T-helper 1 cell treated with Interleukin-12 subunit alpha and Interleukin-12 subunit beta and Interleukin-4 antibody, amounts not matched to agents 30 μg/mL and 1 μg/mL, for 36 hours (primary cell): ENCODE results near the gene PLG.
"Not testable (repeated sequence)": the region's sequence is repeated elsewhere in the genome, so short reads cannot be mapped to it uniquely, and the experiment has no call there.

ENCODE experiments used
- H3K27ac Mint-ChIP-seq: one replicate; pipeline ENCODE4 v1.8.0; 2021; ENCODE audit warnings: mild to moderate bottlenecking, mixed read lengths
- H3K27me3 Mint-ChIP-seq: one replicate; pipeline ENCODE4 v1.8.0; 2021; ENCODE audit warnings: low read depth, mixed read lengths
- H3K36me3 Mint-ChIP-seq: one replicate; pipeline ENCODE4 v1.8.0; 2021; ENCODE audit warnings: low read depth, mixed read lengths
- H3K4me1 Mint-ChIP-seq: one replicate; pipeline ENCODE4 v1.8.0; 2021; ENCODE audit warnings: low read depth, mixed read lengths
- H3K4me3 Mint-ChIP-seq: one replicate; pipeline ENCODE4 v1.8.0; 2021; ENCODE audit warnings: mild to moderate bottlenecking, moderate library complexity, mixed read lengths
- H3K9me3 Mint-ChIP-seq: one replicate; pipeline ENCODE4 v1.8.0; 2021; ENCODE audit warnings: mixed read lengths

PLG gene

GRCh38 chr6:160701918-160702680, at the start of gene PLG:
PLG (plus strand) TSS chr6:160702244; CDS start chr6:160702305, 61 bp downstream.
- not testable (repeated sequence) for H3K36me3 Mint-ChIP-seq, H3K27ac Mint-ChIP-seq, H3K27me3 Mint-ChIP-seq, H3K4me1 Mint-ChIP-seq, H3K4me3 Mint-ChIP-seq, H3K9me3 Mint-ChIP-seq

DNA sequence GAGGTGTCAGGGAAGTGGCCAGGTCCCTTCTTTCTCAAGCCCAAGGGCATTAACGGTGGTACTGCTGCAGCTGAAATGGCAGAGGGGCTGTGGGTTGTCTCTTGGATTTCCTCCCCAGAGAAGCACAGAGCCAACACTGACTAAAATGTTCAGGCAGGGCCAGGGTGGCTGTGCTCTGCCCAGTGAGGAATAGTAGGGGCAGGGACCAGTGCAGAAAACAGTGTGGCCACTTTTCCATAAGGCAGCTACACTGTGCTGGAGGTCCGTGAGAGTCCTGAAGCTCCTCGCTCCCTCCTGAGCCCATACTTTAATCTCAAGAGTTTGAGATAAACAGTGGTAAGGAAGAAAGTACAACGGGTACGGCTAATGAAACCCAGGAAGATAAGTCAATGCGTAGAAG, 42.5 kb upstream of the PLG start:
- Mint-ChIP-seq H3K9me3 (no peaks in the 10 kb centered on the region), H3K36me3 (no peaks in the 10 kb centered on the region), H3K27me3 (peaks cover 8% of the 10 kb centered on the region), H3K4me3 (no peak overlapping the region), H3K4me1 (no peaks in the 10 kb centered on the region), H3K27ac (no peak overlapping the region)

DNA sequence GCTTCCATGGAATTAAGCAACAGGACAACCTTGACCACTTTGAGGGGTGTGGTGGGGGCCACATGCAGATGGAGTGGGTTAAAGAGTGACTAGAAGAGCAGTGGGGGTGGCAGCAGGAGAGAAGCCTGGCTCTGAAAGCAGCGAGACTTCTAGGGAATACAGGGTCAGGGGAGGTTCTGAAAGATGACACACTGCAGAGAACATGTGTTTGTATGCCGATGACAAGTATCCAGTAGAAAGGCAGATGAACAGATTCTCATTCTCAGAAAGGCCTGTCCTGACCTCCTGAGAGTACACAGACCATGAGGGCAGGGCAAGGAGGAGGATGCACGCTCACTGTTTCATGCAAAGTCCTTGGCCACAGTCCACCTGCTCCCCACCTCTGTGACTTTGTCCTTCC, 40.8 kb upstream of the PLG start:
- Mint-ChIP-seq H3K9me3 (no peaks in the 10 kb centered on the region), H3K36me3 (no peaks in the 10 kb centered on the region), H3K4me3 (no peak overlapping the region), H3K27me3 (peaks cover 8% of the 10 kb centered on the region), H3K4me1 (no peaks in the 10 kb centered on the region), H3K27ac (no peak overlapping the region)

- no peak overlapping the region for H3K27ac Mint-ChIP-seq
- H3K4me3 Mint-ChIP-seq: no peak overlapping the region
- no peaks in the 10 kb centered on the region for H3K36me3 Mint-ChIP-seq
- H3K4me1 Mint-ChIP-seq: no peaks in the 10 kb centered on the region
- H3K9me3 Mint-ChIP-seq: no peaks in the 10 kb centered on the region
- H3K27me3 Mint-ChIP-seq: peaks cover 8% of the 10 kb centered on the region
Measured at GRCh38 chr6:160662429-160662828, 39.6 kb upstream of the PLG start.

- Mint-ChIP-seq H3K9me3 (no peaks in the 10 kb centered on the region), H3K27me3 (peaks cover 8% of the 10 kb centered on the region), H3K4me1 (no peaks in the 10 kb centered on the region), H3K27ac (no peak overlapping the region), H3K36me3 (no peaks in the 10 kb centered on the region), H3K4me3 (no peak overlapping the region)
Measured at GRCh38 chr6:160662842-160663241, 39.2 kb upstream of the PLG start.

GRCh38 chr6:160664198-160664597, 37.8 kb upstream of the PLG start, which contains the start of gene LPA:
LPA (minus strand) TSS chr6:160664275; CDS start chr6:160664214, 61 bp downstream.
- H3K27ac Mint-ChIP-seq, H3K27me3 Mint-ChIP-seq, H3K9me3 Mint-ChIP-seq, H3K4me1 Mint-ChIP-seq, H3K4me3 Mint-ChIP-seq, H3K36me3 Mint-ChIP-seq: not testable (repeated sequence)

DNA sequence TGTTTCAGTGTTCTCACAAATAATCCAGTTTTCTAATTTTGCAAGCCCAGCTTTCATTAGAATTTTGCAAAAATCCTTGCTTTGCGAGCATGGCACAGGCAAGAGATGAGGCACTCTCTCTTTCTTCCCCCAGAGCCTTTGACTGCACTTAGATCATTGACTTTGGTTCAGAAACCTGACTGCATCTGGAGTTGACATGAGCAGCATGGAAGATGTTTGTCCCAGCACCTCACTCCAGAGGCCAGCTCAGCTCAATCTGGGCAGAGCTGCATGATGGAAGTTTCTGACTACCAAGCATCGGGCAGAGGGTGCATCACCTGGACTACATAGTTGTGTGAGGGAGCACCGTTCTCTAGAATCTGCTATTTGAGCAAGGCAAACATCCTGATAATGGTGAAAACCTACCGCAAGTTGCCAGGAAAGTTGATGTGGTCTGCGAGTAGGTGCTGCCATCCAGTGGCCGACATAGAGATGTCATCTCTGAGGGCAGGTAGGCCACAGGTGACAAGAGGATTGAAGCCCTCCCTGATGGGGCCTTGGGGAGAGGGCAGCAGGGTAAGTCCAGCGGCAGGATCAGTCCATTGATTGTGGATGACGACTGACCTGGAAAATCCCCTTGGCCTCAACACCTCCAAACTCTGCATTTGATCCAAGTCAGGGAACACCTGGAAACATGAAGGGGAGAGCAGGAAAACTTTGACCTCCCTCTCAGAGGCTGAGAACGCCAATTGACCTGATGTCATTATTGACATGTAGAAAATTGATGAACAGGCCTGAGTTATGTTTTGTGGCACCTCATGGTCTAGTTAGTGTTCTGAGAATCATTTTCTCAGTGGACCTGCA, 34.2 kb upstream of the PLG start:
- H3K36me3 Mint-ChIP-seq: no peaks in the 10 kb centered on the region
- peaks cover 5% of the 10 kb centered on the region for H3K27me3 Mint-ChIP-seq
- no peak overlapping the region for H3K4me3 Mint-ChIP-seq
- H3K4me1 Mint-ChIP-seq: no peaks in the 10 kb centered on the region
- H3K9me3 Mint-ChIP-seq: no peaks in the 10 kb centered on the region
- no peak overlapping the region for H3K27ac Mint-ChIP-seq

DNA sequence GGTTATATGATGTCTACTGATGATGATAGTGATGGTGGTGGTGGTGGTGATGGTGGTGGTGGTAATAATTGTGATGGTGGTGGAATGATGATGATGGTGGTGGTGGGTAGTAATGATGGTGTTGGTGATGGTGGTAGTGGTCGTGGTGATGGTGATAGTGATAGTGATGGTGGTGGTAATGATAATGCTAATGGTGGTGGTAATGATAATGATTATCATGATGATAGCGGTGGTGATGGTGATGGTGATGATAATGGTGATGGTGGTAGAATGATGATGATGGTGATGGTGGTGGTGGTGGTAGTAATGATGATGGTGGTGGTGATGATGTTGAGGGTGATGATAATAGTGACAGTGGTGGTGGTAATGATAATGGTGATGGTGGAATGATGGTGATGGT, 33.5 kb upstream of the PLG start:
- Mint-ChIP-seq H3K4me1 (no peaks in the 10 kb centered on the region), H3K27ac (no peak overlapping the region)

DNA sequence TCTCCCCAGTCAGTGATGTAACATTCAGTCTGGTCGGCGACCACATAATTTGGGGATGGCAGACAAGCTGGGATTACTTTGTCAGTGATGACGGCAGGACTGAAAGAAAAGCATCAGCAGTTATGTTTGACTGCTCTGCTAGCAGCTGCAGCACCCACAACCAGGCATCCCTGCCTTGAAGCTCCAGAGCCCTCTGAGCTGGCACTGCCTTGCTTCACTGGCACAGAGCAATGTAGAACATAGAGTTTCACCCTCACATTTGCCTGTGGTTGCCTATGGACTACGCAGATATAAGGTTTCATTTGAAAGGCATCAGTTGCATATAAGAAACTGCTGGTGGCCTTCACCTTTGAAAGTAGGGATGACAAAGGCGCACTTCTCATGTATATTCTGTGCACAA, 25.6 kb upstream of the PLG start:
- H3K4me3 Mint-ChIP-seq, H3K9me3 Mint-ChIP-seq, H3K27ac Mint-ChIP-seq, H3K36me3 Mint-ChIP-seq, H3K4me1 Mint-ChIP-seq: not testable (repeated sequence)
- peaks cover 14% of the 10 kb centered on the region for H3K27me3 Mint-ChIP-seq

More for the DNA sequence above, 33.5 kb upstream of the PLG start:
- no peaks in the 10 kb centered on the region for H3K36me3 Mint-ChIP-seq
- H3K4me3 Mint-ChIP-seq: no peak overlapping the region
- peaks cover 5% of the 10 kb centered on the region for H3K27me3 Mint-ChIP-seq
- no peaks in the 10 kb centered on the region for H3K9me3 Mint-ChIP-seq

GRCh38 chr6:160678230-160678629, 23.8 kb upstream of the PLG start:
- Mint-ChIP-seq H3K4me1 (no peaks in the 10 kb centered on the region), H3K36me3 (no peaks in the 10 kb centered on the region), H3K27ac (no peak overlapping the region), H3K27me3 (peaks cover 10% of the 10 kb centered on the region), H3K9me3 (no peaks in the 10 kb centered on the region), H3K4me3 (no peak overlapping the region)

DNA sequence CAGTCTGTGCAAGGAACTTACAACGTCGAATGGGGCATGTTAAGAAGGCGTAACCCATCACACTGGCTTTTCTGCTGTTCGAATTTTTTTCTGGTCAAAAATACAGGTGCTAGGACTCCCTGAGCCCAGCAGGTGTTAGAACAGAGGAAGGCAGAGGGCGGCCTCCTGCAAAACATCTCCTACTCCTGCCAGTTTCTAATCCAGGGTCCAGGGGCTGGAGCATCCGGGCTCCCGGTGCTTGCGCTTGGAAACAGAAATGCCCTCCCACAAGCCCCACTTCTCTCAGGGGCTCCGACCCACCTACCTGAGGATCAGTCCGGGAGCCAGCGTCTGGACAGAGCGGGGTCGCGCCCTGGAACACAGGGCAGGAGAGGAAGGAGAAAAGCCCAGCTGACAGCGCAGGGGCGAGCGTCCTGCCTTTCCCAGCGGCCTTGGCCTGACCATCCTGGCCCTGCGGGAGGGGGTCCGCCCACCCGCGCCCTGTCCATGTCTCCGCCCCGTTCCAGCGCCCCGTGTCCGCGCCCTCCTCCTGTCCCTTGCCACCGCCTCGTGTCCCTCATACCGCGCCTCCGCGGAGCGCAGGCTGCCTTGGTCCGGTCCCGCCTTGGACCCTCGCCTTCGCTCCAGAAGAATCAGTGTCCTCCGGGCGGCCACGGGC, 23.2 kb upstream of the PLG start:
- H3K27ac Mint-ChIP-seq: no peak overlapping the region
- no peaks in the 10 kb centered on the region for H3K36me3 Mint-ChIP-seq
- no peaks in the 10 kb centered on the region for H3K4me1 Mint-ChIP-seq

DNA sequence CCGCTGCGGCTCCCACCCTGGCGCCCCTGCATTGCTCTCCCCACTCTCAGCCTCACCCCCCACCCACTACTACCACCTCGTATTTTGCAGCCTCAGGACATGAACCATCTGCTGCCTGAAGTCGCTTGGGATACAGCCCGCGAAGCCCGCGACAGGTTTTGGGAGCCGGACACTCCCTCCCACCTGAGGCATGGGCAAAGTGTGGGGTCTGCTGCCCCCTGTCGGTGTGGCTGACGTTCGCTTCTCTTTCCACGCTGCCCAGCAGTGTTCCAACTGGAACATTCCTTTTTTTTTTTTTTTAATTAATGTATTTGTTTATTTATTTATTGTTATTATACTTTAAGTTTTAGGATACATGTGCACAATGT, 22.7 kb upstream of the PLG start:
- Mint-ChIP-seq H3K36me3 (no peaks in the 10 kb centered on the region), H3K27ac (no peak overlapping the region), H3K9me3 (no peaks in the 10 kb centered on the region), H3K27me3 (peaks cover 10% of the 10 kb centered on the region), H3K4me1 (no peaks in the 10 kb centered on the region), H3K4me3 (no peak overlapping the region)

More for the DNA sequence above, 23.2 kb upstream of the PLG start:
- H3K9me3 Mint-ChIP-seq: no peaks in the 10 kb centered on the region
- peaks cover 10% of the 10 kb centered on the region for H3K27me3 Mint-ChIP-seq
- H3K4me3 Mint-ChIP-seq: no peak overlapping the region

DNA sequence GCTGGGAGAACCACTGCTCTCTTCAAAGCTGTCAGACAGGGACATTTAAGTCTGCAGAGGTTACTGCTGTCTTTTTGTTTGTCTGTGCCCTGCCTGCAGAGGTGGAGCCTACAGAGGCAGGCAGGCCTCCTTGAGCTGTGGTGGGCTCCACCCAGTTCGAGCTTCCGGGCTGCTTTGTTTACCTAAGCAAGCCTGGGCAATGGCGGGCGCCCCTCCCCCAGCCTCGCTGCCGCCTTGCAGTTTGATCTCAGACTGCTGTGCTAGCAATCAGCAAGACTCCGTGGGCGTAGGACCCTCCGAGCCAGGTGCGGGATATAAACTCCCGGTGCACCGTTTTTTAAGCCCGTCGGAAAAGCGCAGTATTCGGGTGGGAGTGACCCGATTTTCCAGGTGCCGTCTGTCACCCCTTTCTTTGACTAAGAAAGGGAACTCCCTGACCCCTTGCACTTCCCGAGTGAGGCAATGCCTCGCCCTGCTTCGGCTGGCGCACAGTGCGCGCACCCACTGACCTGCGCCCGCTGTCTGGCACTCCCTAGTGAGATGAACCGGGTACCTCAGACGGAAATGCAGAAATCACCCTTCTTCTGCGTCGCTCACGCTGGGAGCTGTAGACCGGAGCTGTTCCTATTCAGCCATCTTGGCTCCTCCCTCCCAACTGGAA, 16.8 kb upstream of the PLG start:
- H3K4me1 Mint-ChIP-seq, H3K9me3 Mint-ChIP-seq, H3K27ac Mint-ChIP-seq, H3K36me3 Mint-ChIP-seq, H3K4me3 Mint-ChIP-seq, H3K27me3 Mint-ChIP-seq: not testable (repeated sequence)

- no peaks in the 10 kb centered on the region for H3K9me3 Mint-ChIP-seq
- no peak overlapping the region for H3K27ac Mint-ChIP-seq
- no peaks in the 10 kb centered on the region for H3K27me3 Mint-ChIP-seq
- H3K36me3 Mint-ChIP-seq: no peaks in the 10 kb centered on the region
- H3K4me1 Mint-ChIP-seq: no peaks in the 10 kb centered on the region
- H3K4me3 Mint-ChIP-seq: no peak overlapping the region
Measured at GRCh38 chr6:160685762-160686450, 16.1 kb upstream of the PLG start.
